GM23338 (cell line): ENCODE results near the gene LAMTOR1. TPM values are rescaled to one million over a fixed set of nuclear protein-coding genes. Genes with fewer than 3 reads are reported as not detected.

ENCODE experiments used
- ATAC-seq: fragments of 200-7000 bp; cut with Tn5 transposase; 3 replicates; pipeline ENCODE4 v1.9.1; 2020
- DNase-seq: peaks from one replicate; pipeline ENCODE4 v3.0.0-alpha.2; 2015; ENCODE audit warnings: low spot score
- H2AFZ ChIP-seq: fragments of 200-600 bp; sonication (generic); 2 replicates; pipeline ENCODE4 v1.8.0; 2016; ENCODE audit warnings: antibody characterized with exemption, mild to moderate bottlenecking, moderate library complexity
- H3F3A ChIP-seq: fragments of 200-600 bp; sonication (generic); replicated peaks from 2 replicates; pipeline ENCODE4 v1.8.0; 2017; ENCODE audit warnings: antibody characterized with exemption, mixed run types, low read depth
- H3K27ac ChIP-seq: fragments of 200-600 bp; sonication (generic); 2 replicates; pipeline ENCODE4 v1.6.1; 2016; ENCODE audit warnings: low read depth
- H3K27me3 ChIP-seq: fragments of 200-600 bp; sonication (generic); 2 replicates; pipeline ENCODE4 v1.8.0; 2016; ENCODE audit warnings: mild to moderate bottlenecking, mixed run types, moderate library complexity; ENCODE audit not compliant: insufficient read depth
- H3K36me3 ChIP-seq: fragments of 200-600 bp; sonication (generic); 2 replicates; pipeline ENCODE4 v1.8.0; 2016; ENCODE audit warnings: mild to moderate bottlenecking; ENCODE audit not compliant: insufficient read depth
- H3K4me1 ChIP-seq: fragments of 200-600 bp; sonication (generic); 2 replicates; pipeline ENCODE4 v1.8.0; 2016; ENCODE audit warnings: mild to moderate bottlenecking, moderate library complexity; ENCODE audit not compliant: insufficient read depth
- H3K4me2 ChIP-seq: fragments of 200-600 bp; sonication (generic); 2 replicates; pipeline ENCODE4 v1.7.1; 2017; ENCODE audit warnings: mixed run types
- H3K4me3 ChIP-seq: fragments of 200-600 bp; sonication (generic); 2 replicates; pipeline ENCODE4 v1.6.1; 2016; ENCODE audit warnings: mixed run types
- H3K79me2 ChIP-seq: fragments of 200-600 bp; sonication (generic); replicated peaks from 2 replicates; pipeline ENCODE4 v1.8.0; 2017; ENCODE audit warnings: mild to moderate bottlenecking; ENCODE audit not compliant: insufficient read depth
- H3K9me2 ChIP-seq: fragments of 200-600 bp; sonication (generic); 2 replicates; pipeline ENCODE4 v1.8.0; 2017; ENCODE audit not compliant: insufficient read depth
- H4K20me1 ChIP-seq: fragments of 200-600 bp; sonication (generic); replicated peaks from 2 replicates; pipeline ENCODE4 v1.8.0; 2017; ENCODE audit warnings: mild to moderate bottlenecking; ENCODE audit not compliant: insufficient read depth
- H3K27ac Mint-ChIP-seq: 2 replicates; pipeline ENCODE4 v1.8.0; 2020; ENCODE audit warnings: inconsistent platforms, mild to moderate bottlenecking, moderate library complexity, mixed read lengths
- H3K27me3 Mint-ChIP-seq: 3 replicates; pipeline ENCODE4 v1.8.0; 2022; ENCODE audit warnings: low read depth, mild to moderate bottlenecking, moderate library complexity, mixed read lengths, inconsistent platforms; ENCODE audit not compliant: insufficient read depth, poor library complexity
- H3K36me3 Mint-ChIP-seq: 3 replicates; pipeline ENCODE4 v1.8.0; 2021; ENCODE audit warnings: low read depth, mild to moderate bottlenecking, inconsistent platforms, moderate library complexity, mixed read lengths
- H3K4me1 Mint-ChIP-seq: 3 replicates; pipeline ENCODE4 v1.8.0; 2020; ENCODE audit warnings: mild to moderate bottlenecking, inconsistent platforms, mixed read lengths
- H3K4me3 Mint-ChIP-seq: 3 replicates; pipeline ENCODE4 v1.8.0; 2021; ENCODE audit warnings: moderate library complexity, mild to moderate bottlenecking, inconsistent platforms, mixed read lengths
- H3K9me3 Mint-ChIP-seq: 3 replicates; pipeline ENCODE4 v1.8.0; 2020; ENCODE audit warnings: moderate library complexity, mild to moderate bottlenecking, inconsistent platforms, mixed read lengths
- CTCF ChIP-seq, 2 experiments: fragments of 200-600 bp in 1 of 2; sonication (generic) in 1 of 2; conservative IDR thresholded peaks; 2 replicates each; pipeline versions ENCODE4 v1.5.1 to v1.6.1; 2016 to 2017; ENCODE audit warnings: antibody characterized with exemption in 2 of 2, low read depth in 2 of 2, mild to moderate bottlenecking in 2 of 2, moderate library complexity in 1 of 2
- ETS1 ChIP-seq: IDR thresholded peaks from 2 replicates; pipeline ENCODE4 v1.6.1; 2016; ENCODE audit warnings: antibody characterized with exemption
- POLR2AphosphoS5 ChIP-seq: IDR thresholded peaks from 2 replicates; pipeline ENCODE4 v1.6.1; 2016; ENCODE audit warnings: antibody characterized with exemption, low read depth
- ZNF114 ChIP-seq: fragments of 250-450 bp; sonication (Bioruptor Pico); IDR thresholded peaks from 2 replicates; pipeline ENCODE4 v1.5.0; 2020; ENCODE audit warnings: mild to moderate bottlenecking, moderate library complexity
- ZNF462 ChIP-seq: fragments of 250-450 bp; sonication (Bioruptor Pico); IDR thresholded peaks from 2 replicates; pipeline ENCODE4 v1.5.0; 2020; ENCODE audit warnings: mild to moderate bottlenecking, moderate library complexity
- polyA plus RNA-seq: library from polyadenylated mRNA; unstranded; fragments of >200 nt; fragmentation: Nextera tagmentation; extraction: Ambion mirVana; gene quantifications from 2 replicates; pipeline ENCODE4 v1.2.1, GENCODE V29; 2016
- total RNA-seq: library from RNA; depleted of rRNA; stranded (reverse); fragments of >200 nt; shearing (Covaris generic); gene quantifications from 2 replicates; pipeline ENCODE4 v1.2.3, GENCODE V29; 2014

Gene LAMTOR1
- total and polyA plus RNA-seq, 2 experiments from 2014 or later = 112 to 157 TPM

GRCh38 chr11:72112143-72112977 lies 9.3 kb upstream of the LAMTOR1 start, which contains the start of gene ANAPC15 (continued):
- TF ChIP-seq ETS1 (peak; percentile 66; the same call in 1 of the 2 replicates), POLR2AphosphoS5 (peak; percentile 99), CTCF (conservative IDR thresholded peaks at IDR 0.05; ENCODE audit: low read depth in 2 of 2) (no peak)

GRCh38 chr11:72111300-72112142 lies 8.4 kb upstream of the LAMTOR1 start:
- Histone ChIP-seq H3K4me3 (peak overlapping the region; percentile 49), H3K27ac (peak overlapping the region; percentile 21; the same call in 1 of the 2 replicates), H3K4me2 (peak overlapping the region; percentile 77), H3K27me3 (peaks cover 9% of the 10 kb centered on the region), H2AFZ (no peak overlapping the region), H3K9me2 (peaks cover 19% of the 10 kb centered on the region), H3K79me2 (no peaks in the 10 kb centered on the region), H4K20me1 (no peaks in the 10 kb centered on the region), H3K36me3 (no peaks in the 10 kb centered on the region), H3F3A (no peaks in the 10 kb centered on the region), H3K4me1 (peaks cover 7% of the 10 kb centered on the region; the same call in 1 of the 2 replicates)
- Mint-ChIP-seq H3K4me1 (peaks cover 10% of the 10 kb centered on the region), H3K36me3 (peaks cover 7% of the 10 kb centered on the region; the same call in 2 of the 3 replicates), H3K27ac (peak overlapping the region; percentile 100), H3K9me3 (no peaks in the 10 kb centered on the region; the same call in 1 of the 3 replicates), H3K4me3 (peak overlapping the region; percentile 93), H3K27me3 (peaks cover 15% of the 10 kb centered on the region)
- DNase-seq (no peak), ATAC-seq (peak; percentile 4; the same call in 1 of the 3 replicates)
- TF ChIP-seq ZNF462 (no peak), ZNF114 (CRISPR knock-in tag) (no peak)
